Colon (tissue), 2 donors: Measurements from ENCODE around the gene PLEKHG3.

ENCODE experiments used
- FAIRE-seq: peaks from 2 replicates; lab custom pipeline; 2012; peaks lifted over from hg19 to GRCh38; lab: Jason Lieb, UNC
- donor health status: control.
- donor health status: control.

The PLEKHG3 gene

GRCh38 chr14:64763801-64764621, 59.8 kb downstream of the PLEKHG3 start:
- no peak for FAIRE-seq

GRCh38 chr14:64764641-64765520, 60.7 kb downstream of the PLEKHG3 start:
- no peak for FAIRE-seq

GRCh38 chr14:64765740-64766302, 61.6 kb downstream of the PLEKHG3 start:
- no peak for FAIRE-seq

GRCh38 chr14:64766430-64767151, 62.4 kb downstream of the PLEKHG3 start:
- no peak for FAIRE-seq

- no peak for FAIRE-seq
These were observed 63.2 kb downstream of the PLEKHG3 start for GRCh38 chr14:64767215-64767964.

- FAIRE-seq: no peak
These were observed 64.3 kb downstream of the PLEKHG3 start for GRCh38 chr14:64768401-64769095.

GRCh38 chr14:64769096-64770020, 65.1 kb downstream of the PLEKHG3 start:
- FAIRE-seq: no peak

GRCh38 chr14:64770751-64771150, 66.5 kb downstream of the PLEKHG3 start:
- no peak for FAIRE-seq

GRCh38 chr14:64771161-64771560, 66.9 kb downstream of the PLEKHG3 start:
- FAIRE-seq: no peak

GRCh38 chr14:64772397-64772950, 68.2 kb downstream of the PLEKHG3 start:
- FAIRE-seq: no peak

GRCh38 chr14:64773046-64773445, 68.8 kb downstream of the PLEKHG3 start:
- no peak for FAIRE-seq

- FAIRE-seq: no peak
These were observed 69.4 kb downstream of the PLEKHG3 start for GRCh38 chr14:64773577-64773976.

GRCh38 chr14:64774272-64774671, 70.0 kb downstream of the PLEKHG3 start:
- FAIRE-seq: no peak

- FAIRE-seq: no peak
These were observed 71.0 kb downstream of the PLEKHG3 start for GRCh38 chr14:64775081-64775777.

GRCh38 chr14:64777461-64777860, 73.2 kb downstream of the PLEKHG3 start:
- no peak for FAIRE-seq

- FAIRE-seq: no peak
These were observed 74.0 kb downstream of the PLEKHG3 start for GRCh38 chr14:64778104-64778754.

GRCh38 chr14:64779472-64779871, 75.2 kb downstream of the PLEKHG3 start:
- no peak for FAIRE-seq

- FAIRE-seq: no peak
These were observed 78.0 kb downstream of the PLEKHG3 start for GRCh38 chr14:64782196-64782595.
